ENCODE data around the gene CDON.

Gene CDON

GRCh38 chr11:125947419-125948277, 115.0 kb downstream of the CDON start:
- in situ Hi-C loops (cut with HindIII; ENCODE audit: low sequenced_read_pairs): loop anchor here (25.0 kb wide), 2 partner anchors 140 to 290 kb away; no protein-coding TSS in a partner anchor

GRCh38 chr11:125946712-125947418, 115.8 kb downstream of the CDON start:
- in situ Hi-C loops (cut with HindIII; ENCODE audit: low sequenced_read_pairs): loop anchor here (25.0 kb wide), 2 partner anchors 140 to 290 kb away; no protein-coding TSS in a partner anchor

- in situ Hi-C loops (cut with HindIII; ENCODE audit: low sequenced_read_pairs): loop anchor here (25.0 kb wide), 2 partner anchors 141 to 291 kb away; no protein-coding TSS in a partner anchor
Observed at GRCh38 chr11:125945797-125946520, 116.7 kb downstream of the CDON start, which contains the start of gene VSIG10L2. VSIG10L2 (plus strand) TSS chr11:125946044; CDS start chr11:125946056, 12 bp downstream.

- in situ Hi-C loops (cut with HindIII; ENCODE audit: low sequenced_read_pairs): loop anchor here (25.0 kb wide), 2 partner anchors 142 to 292 kb away; no protein-coding TSS in a partner anchor
Observed at GRCh38 chr11:125945011-125945796, 117.5 kb downstream of the CDON start.

GRCh38 chr11:125944350-125945010, 118.2 kb downstream of the CDON start:
- in situ Hi-C loops (cut with HindIII; ENCODE audit: low sequenced_read_pairs): loop anchor here (25.0 kb wide), 2 partner anchors 143 to 293 kb away; no protein-coding TSS in a partner anchor

GRCh38 chr11:125943661-125944349, 118.9 kb downstream of the CDON start:
- in situ Hi-C loops (cut with HindIII; ENCODE audit: low sequenced_read_pairs): loop anchor here (25.0 kb wide), 2 partner anchors 143 to 293 kb away; no protein-coding TSS in a partner anchor

- in situ Hi-C loops (cut with HindIII; ENCODE audit: low sequenced_read_pairs): loop anchor here (25.0 kb wide), 2 partner anchors 144 to 294 kb away; no protein-coding TSS in a partner anchor
Observed at GRCh38 chr11:125942771-125943428, 119.8 kb downstream of the CDON start.

GRCh38 chr11:125941619-125942611, 120.8 kb downstream of the CDON start:
- in situ Hi-C loops (cut with HindIII; ENCODE audit: low sequenced_read_pairs): loop anchor here (25.0 kb wide), 2 partner anchors 145 to 295 kb away; no protein-coding TSS in a partner anchor

- in situ Hi-C loops (cut with HindIII; ENCODE audit: low sequenced_read_pairs): loop anchor here (25.0 kb wide), 2 partner anchors 146 to 296 kb away; no protein-coding TSS in a partner anchor
Observed at GRCh38 chr11:125941267-125941618, 121.4 kb downstream of the CDON start.

- in situ Hi-C loops (cut with HindIII; ENCODE audit: low sequenced_read_pairs): loop anchor here (25.0 kb wide), 2 partner anchors 147 to 297 kb away; no protein-coding TSS in a partner anchor
Observed at GRCh38 chr11:125940145-125940544, 122.5 kb downstream of the CDON start.

- in situ Hi-C loops (cut with HindIII; ENCODE audit: low sequenced_read_pairs): loop anchor here (25.0 kb wide), 2 partner anchors 148 to 298 kb away; no protein-coding TSS in a partner anchor
Observed at GRCh38 chr11:125939081-125939521, 123.6 kb downstream of the CDON start.

- in situ Hi-C loops (cut with HindIII; ENCODE audit: low sequenced_read_pairs): loop anchor here (25.0 kb wide), 2 partner anchors 149 to 299 kb away; no protein-coding TSS in a partner anchor
Observed at GRCh38 chr11:125938418-125938817, 124.2 kb downstream of the CDON start.

GRCh38 chr11:125935618-125936199, 127.0 kb downstream of the CDON start:
- in situ Hi-C loops (cut with HindIII; ENCODE audit: low sequenced_read_pairs): loop anchor here (25.0 kb wide), 2 partner anchors 152 to 302 kb away; no protein-coding TSS in a partner anchor

- in situ Hi-C loops (cut with HindIII; ENCODE audit: low sequenced_read_pairs): loop anchor here (25.0 kb wide), 2 partner anchors 152 to 302 kb away; no protein-coding TSS in a partner anchor
Observed at GRCh38 chr11:125935056-125935455, 127.6 kb downstream of the CDON start.

- in situ Hi-C loops (cut with HindIII; ENCODE audit: low sequenced_read_pairs): loop anchor here (25.0 kb wide), 2 partner anchors 153 to 303 kb away; no protein-coding TSS in a partner anchor
Observed at GRCh38 chr11:125934473-125934872, 128.2 kb downstream of the CDON start.
